Measurements from ENCODE around the gene TM2D3. TPM values are rescaled to one million over a fixed set of nuclear protein-coding genes. Genes with fewer than 3 reads are reported as not detected.

TM2D3 gene
- total RNA-seq, 1 experiment from 2014 or later, result 18.8 TPM

DNA sequence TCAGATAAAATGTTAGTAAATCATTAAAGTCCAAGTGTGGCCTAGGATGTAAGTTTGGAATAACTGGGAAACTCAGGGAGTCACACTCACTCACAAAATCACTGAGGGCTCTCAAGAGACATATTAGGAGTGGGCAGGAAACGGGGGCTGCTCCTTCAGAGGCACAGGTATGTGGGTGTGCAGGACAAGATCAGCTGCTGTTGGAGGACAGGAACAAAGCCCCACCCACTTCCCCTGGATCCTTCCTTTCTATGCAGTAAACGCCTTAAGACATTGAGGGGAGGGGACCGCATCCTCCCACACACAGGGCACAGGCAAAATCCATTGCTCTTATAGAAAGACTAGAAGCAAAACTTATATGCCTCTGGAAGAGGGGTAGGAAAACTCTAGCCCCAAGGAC is 30.2 kb downstream of the TM2D3 start:
- CTCF ChIA-PET, result no interaction called here
- TF ChIP-seq, protein P1, sequence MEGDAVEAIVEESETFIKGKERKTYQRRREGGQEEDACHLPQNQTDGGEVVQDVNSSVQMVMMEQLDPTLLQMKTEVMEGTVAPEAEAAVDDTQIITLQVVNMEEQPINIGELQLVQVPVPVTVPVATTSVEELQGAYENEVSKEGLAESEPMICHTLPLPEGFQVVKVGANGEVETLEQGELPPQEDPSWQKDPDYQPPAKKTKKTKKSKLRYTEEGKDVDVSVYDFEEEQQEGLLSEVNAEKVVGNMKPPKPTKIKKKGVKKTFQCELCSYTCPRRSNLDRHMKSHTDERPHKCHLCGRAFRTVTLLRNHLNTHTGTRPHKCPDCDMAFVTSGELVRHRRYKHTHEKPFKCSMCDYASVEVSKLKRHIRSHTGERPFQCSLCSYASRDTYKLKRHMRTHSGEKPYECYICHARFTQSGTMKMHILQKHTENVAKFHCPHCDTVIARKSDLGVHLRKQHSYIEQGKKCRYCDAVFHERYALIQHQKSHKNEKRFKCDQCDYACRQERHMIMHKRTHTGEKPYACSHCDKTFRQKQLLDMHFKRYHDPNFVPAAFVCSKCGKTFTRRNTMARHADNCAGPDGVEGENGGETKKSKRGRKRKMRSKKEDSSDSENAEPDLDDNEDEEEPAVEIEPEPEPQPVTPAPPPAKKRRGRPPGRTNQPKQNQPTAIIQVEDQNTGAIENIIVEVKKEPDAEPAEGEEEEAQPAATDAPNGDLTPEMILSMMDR (conservative IDR thresholded peaks at IDR 0.05), result no peak
- TF ChIP-seq EZH2 (IDR thresholded peaks at IDR 0.05; ENCODE audit: low read depth), result no peak

DNA sequence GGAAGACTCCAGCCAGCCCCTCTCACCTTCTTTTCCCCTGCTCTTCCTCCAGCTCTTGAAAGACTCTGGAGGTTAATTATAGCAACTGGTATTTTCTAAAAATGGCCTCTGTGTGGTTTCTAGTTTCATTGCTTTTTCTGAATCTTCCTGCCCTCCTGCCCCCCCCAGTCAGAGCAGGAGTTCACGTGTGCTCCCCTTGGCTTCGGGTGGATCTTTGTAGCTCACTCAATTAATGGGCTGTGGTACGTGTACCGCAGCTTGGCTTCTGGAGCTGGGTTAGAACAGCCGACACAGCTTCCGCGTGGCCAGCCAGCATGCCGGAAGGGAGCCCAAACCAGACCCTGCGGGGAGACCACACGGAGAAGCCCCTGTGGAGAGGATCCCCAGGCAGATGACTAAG is 31.5 kb downstream of the TM2D3 start:
- intact Hi-C loops (cut with micrococcal nuclease; ENCODE audit: unreplicated experiment), result no loop called here
- Histone ChIP-seq H3K4me2 (no peak overlapping the region), H3F3A (ENCODE audit: insufficient read depth, low read depth) (no peaks in the 10 kb centered on the region), H2AFZ (no peak overlapping the region), H3K27ac (no peak overlapping the region), H3K79me2 (ENCODE audit: low read depth) (no peaks in the 10 kb centered on the region), H3K36me3 (ENCODE audit: low read depth) (no peaks in the 10 kb centered on the region), H3K4me1 (replicated peaks; ENCODE audit: insufficient read depth) (peaks cover 19% of the 10 kb centered on the region), H3K27me3 (ENCODE audit: insufficient read depth, low read depth) (no peaks in the 10 kb centered on the region), H3K4me3 (no peak overlapping the region), H3K9me3 (ENCODE audit: insufficient read depth, low read depth) (no peaks in the 10 kb centered on the region), H4K20me1 (ENCODE audit: insufficient read depth) (no peaks in the 10 kb centered on the region), H3K9me2 (ENCODE audit: insufficient read depth) (no peaks in the 10 kb centered on the region)
- CTCF ChIA-PET, result no interaction called here
- TF ChIP-seq EZH2 (IDR thresholded peaks at IDR 0.05; ENCODE audit: low read depth), result no peak
- no peak for DNase-seq
- POLR2A ChIA-PET (ENCODE audit: unreplicated experiment), result interaction anchor here (0.6 kb wide), 1 partner anchor 151 kb away, joined by 3 read pairs; no protein-coding TSS in a partner anchor
- BruUV-seq (replicated peaks), result no TSS peak

More for the DNA sequence above, 30.2 kb downstream of the TM2D3 start:
- H2AFZ ChIP-seq, result no peak overlapping the region
- DNase-seq, result no peak
- peaks cover 13% of the 10 kb centered on the region; the same call in 1 of the 2 replicates for H3K4me1 ChIP-seq (replicated peaks; ENCODE audit: insufficient read depth)
- no peak overlapping the region for H3K4me2 ChIP-seq
- BruUV-seq (replicated peaks), result no TSS peak
- H3K79me2 ChIP-seq (ENCODE audit: low read depth), result no peaks in the 10 kb centered on the region
- no peaks in the 10 kb centered on the region for H3K36me3 ChIP-seq (ENCODE audit: low read depth)
- no peak overlapping the region for H3K4me3 ChIP-seq
- POLR2A ChIA-PET (ENCODE audit: unreplicated experiment), result no interaction called here
- no peaks in the 10 kb centered on the region for H3F3A ChIP-seq (ENCODE audit: insufficient read depth, low read depth)
- no peak overlapping the region for H3K27ac ChIP-seq
- no peaks in the 10 kb centered on the region for H3K9me3 ChIP-seq (ENCODE audit: insufficient read depth, low read depth)
- H4K20me1 ChIP-seq (ENCODE audit: insufficient read depth), result no peaks in the 10 kb centered on the region
- H3K27me3 ChIP-seq (ENCODE audit: insufficient read depth, low read depth), result no peaks in the 10 kb centered on the region
- intact Hi-C loops (cut with micrococcal nuclease; ENCODE audit: unreplicated experiment), result no loop called here
- H3K9me2 ChIP-seq (ENCODE audit: insufficient read depth), result no peaks in the 10 kb centered on the region

DNA sequence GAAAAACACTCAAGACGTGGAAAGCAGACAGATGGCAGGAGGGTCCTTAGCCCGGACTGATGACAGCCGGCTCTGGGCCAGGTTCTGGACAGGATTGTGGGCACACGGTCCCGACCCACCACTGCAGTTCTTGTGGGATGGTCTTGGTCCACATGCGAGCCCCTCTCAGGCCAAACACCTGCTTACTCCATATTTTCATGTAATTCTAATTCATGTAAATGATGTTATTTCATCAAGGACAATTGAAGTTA is 32.6 kb downstream of the TM2D3 start:
- Histone ChIP-seq H3K4me1 (replicated peaks; ENCODE audit: insufficient read depth) (peaks cover 20% of the 10 kb centered on the region), H3K27ac (no peak overlapping the region), H3K27me3 (ENCODE audit: insufficient read depth, low read depth) (no peaks in the 10 kb centered on the region), H2AFZ (no peak overlapping the region), H3K4me3 (no peak overlapping the region), H3K4me2 (no peak overlapping the region), H3F3A (ENCODE audit: insufficient read depth, low read depth) (no peaks in the 10 kb centered on the region), H4K20me1 (ENCODE audit: insufficient read depth) (no peaks in the 10 kb centered on the region), H3K9me3 (ENCODE audit: insufficient read depth, low read depth) (no peaks in the 10 kb centered on the region), H3K9me2 (ENCODE audit: insufficient read depth) (no peaks in the 10 kb centered on the region), H3K36me3 (ENCODE audit: low read depth) (no peaks in the 10 kb centered on the region), H3K79me2 (ENCODE audit: low read depth) (no peaks in the 10 kb centered on the region)
- BruUV-seq (replicated peaks), result no TSS peak
- intact Hi-C loops (cut with micrococcal nuclease; ENCODE audit: unreplicated experiment), result no loop called here
- ChIA-PET CTCF (no interaction called here), POLR2A (ENCODE audit: unreplicated experiment) (no interaction called here)
- TF ChIP-seq EZH2 (IDR thresholded peaks at IDR 0.05; ENCODE audit: low read depth), result no peak
- TF ChIP-seq, protein P1 (conservative IDR thresholded peaks at IDR 0.05), result no peak
- DNase-seq, result no peak

DNA sequence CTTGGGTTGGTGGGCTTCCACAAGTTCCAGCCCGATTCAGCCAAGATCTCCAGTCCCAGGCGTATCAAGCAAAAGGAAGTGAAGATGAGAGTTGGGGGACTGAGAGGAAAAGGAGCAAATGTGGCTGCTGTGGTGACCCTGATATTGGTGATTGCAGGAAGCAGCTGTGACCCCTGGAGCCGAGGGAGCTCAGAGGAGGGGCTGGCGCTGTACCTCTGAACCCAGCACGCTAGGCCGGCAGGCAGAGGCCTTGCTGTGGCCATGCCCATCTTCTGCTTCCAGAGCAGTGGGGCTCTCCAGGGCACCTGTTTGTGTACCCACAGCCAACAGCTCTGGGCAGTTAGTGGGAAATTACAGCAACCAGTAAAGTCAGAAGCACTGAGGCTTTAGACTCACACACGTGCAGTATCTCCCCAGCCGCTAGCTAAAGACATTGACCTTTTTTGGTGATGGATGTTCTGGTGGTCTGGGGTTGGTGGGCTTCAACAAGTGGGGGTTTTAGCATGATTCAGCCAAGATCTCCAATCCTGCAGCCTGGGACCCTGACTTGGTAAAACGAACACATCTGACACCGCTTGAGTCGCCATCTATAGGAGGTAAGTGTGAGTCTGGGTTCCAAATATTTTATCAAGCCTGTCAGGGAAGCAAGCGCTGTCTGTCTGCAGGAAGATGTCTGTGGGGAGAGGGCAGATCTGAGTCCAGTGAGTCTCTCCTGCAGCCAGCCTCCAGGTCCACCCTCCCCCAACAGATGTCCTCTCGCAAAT is 33.1 kb downstream of the TM2D3 start:
- H3K36me3 ChIP-seq (ENCODE audit: low read depth), result no peaks in the 10 kb centered on the region
- H3K4me1 ChIP-seq (replicated peaks; ENCODE audit: insufficient read depth), result peaks cover 15% of the 10 kb centered on the region
- no peak overlapping the region for H3K4me3 ChIP-seq
- H3K4me2 ChIP-seq, result no peak overlapping the region
- no TSS peak for BruUV-seq (replicated peaks)
- DNase-seq, result no peak
- H3K9me2 ChIP-seq (ENCODE audit: insufficient read depth), result no peaks in the 10 kb centered on the region
- no peaks in the 10 kb centered on the region for H3F3A ChIP-seq (ENCODE audit: insufficient read depth, low read depth)
- no peaks in the 10 kb centered on the region for H3K79me2 ChIP-seq (ENCODE audit: low read depth)
- intact Hi-C loops (cut with micrococcal nuclease; ENCODE audit: unreplicated experiment), result no loop called here
- no peaks in the 10 kb centered on the region for H3K9me3 ChIP-seq (ENCODE audit: insufficient read depth, low read depth)
- H3K27ac ChIP-seq, result no peak overlapping the region
- ChIA-PET CTCF (no interaction called here), POLR2A (ENCODE audit: unreplicated experiment) (no interaction called here)
- H3K27me3 ChIP-seq (ENCODE audit: insufficient read depth, low read depth), result no peaks in the 10 kb centered on the region
- no peak overlapping the region for H2AFZ ChIP-seq
- TF ChIP-seq, protein P1 (conservative IDR thresholded peaks at IDR 0.05), result no peak
- no peak for TF ChIP-seq EZH2 (IDR thresholded peaks at IDR 0.05; ENCODE audit: low read depth)
- H4K20me1 ChIP-seq (ENCODE audit: insufficient read depth), result no peaks in the 10 kb centered on the region
